Measurements from ENCODE around the gene VPS18. TPM values are rescaled to one million over a fixed set of nuclear protein-coding genes. Genes with fewer than 3 reads are reported as not detected.

Gene VPS18
- total and polyA plus RNA-seq, 4 donors: 16.1 to 31.5 (median 21.1) TPM

GRCh38 chr15:40936234-40936708, 42.0 kb downstream of the VPS18 start:
- H3K9ac ChIP-seq (ENCODE audit: insufficient read depth in 1 of 2, low read length in 2 of 2): no peak overlapping the region
- H3K9me3 ChIP-seq (ENCODE audit: control insufficient read depth in 4 of 4, insufficient read depth in 3 of 4, low read length in 3 of 4): no peaks in the 10 kb centered on the region
- H3K4me1 ChIP-seq (ENCODE audit: control insufficient read depth in 5 of 5, insufficient read depth in 5 of 5, low read length in 5 of 5): peaks cover 0 to 32% (median 24%) of the 10 kb centered on the region in 5 donors
- DNase-seq (no peak), ATAC-seq (ENCODE audit: insufficient read depth, low FRiP score) (no peak)
- peak overlapping the region; percentile 1 for H3K4me3 ChIP-seq
- peaks cover 0 to 11% (median 5%) of the 10 kb centered on the region in 3 donors for H3K27me3 ChIP-seq (ENCODE audit: control insufficient read depth in 3 of 3, insufficient read depth in 3 of 3, low read length in 2 of 3)
- no peak for TF ChIP-seq CTCF (IDR thresholded peaks at IDR 0.05; ENCODE audit: control extremely low read depth, extremely low read depth)
- peaks cover 0 to 22% (median 0%) of the 10 kb centered on the region in 4 donors for H3K36me3 ChIP-seq (ENCODE audit: control insufficient read depth in 4 of 4, insufficient read depth in 4 of 4, low read length in 4 of 4)
- 77 to 95% methylated on average over 31 of the region's 31 CpGs for WGBS, 2 donors
- H3K27ac ChIP-seq (ENCODE audit: low read depth in 1 of 2, low read length in 1 of 2): peak overlapping the region in 1 of 2 donors; percentile 23

- no peak overlapping the region for H3K9ac ChIP-seq (ENCODE audit: insufficient read depth in 1 of 2, low read length in 2 of 2)
- peak overlapping the region; percentile 38 to 46 for H3K27ac ChIP-seq (ENCODE audit: low read depth in 1 of 2, low read length in 1 of 2)
These were observed 42.7 kb downstream of the VPS18 start for GRCh38 chr15:40936709-40937666.

GRCh38 chr15:40937762-40938535, 43.7 kb downstream of the VPS18 start:
- WGBS, 2 donors: 65 to 71% methylated on average over 19 of the region's 19 CpGs
- no peaks in the 10 kb centered on the region for H3K27me3 ChIP-seq (ENCODE audit: control insufficient read depth in 3 of 3, insufficient read depth in 3 of 3, low read length in 2 of 3)
- H3K36me3 ChIP-seq (ENCODE audit: control insufficient read depth in 4 of 4, insufficient read depth in 4 of 4, low read length in 4 of 4): peaks cover 0 to 17% (median 0%) of the 10 kb centered on the region in 4 donors
- no peaks in the 10 kb centered on the region for H3K9me3 ChIP-seq (ENCODE audit: control insufficient read depth in 4 of 4, insufficient read depth in 3 of 4, low read length in 3 of 4)
- peaks cover 0 to 36% (median 28%) of the 10 kb centered on the region in 5 donors for H3K4me1 ChIP-seq (ENCODE audit: control insufficient read depth in 5 of 5, insufficient read depth in 5 of 5, low read length in 5 of 5)
- no peak for ATAC-seq (ENCODE audit: insufficient read depth, low FRiP score)
- no peak overlapping the region for H3K9ac ChIP-seq (ENCODE audit: insufficient read depth in 1 of 2, low read length in 2 of 2)
- peak overlapping the region; percentile 38 to 46 for H3K27ac ChIP-seq (ENCODE audit: low read depth in 1 of 2, low read length in 1 of 2)
- no peak for DNase-seq
- H3K4me3 ChIP-seq: no peak overlapping the region
- no peak for TF ChIP-seq CTCF (IDR thresholded peaks at IDR 0.05; ENCODE audit: control extremely low read depth, extremely low read depth)

More at GRCh38 chr15:40936709-40937666, 42.7 kb downstream of the VPS18 start:
- Histone ChIP-seq H3K9me3 (ENCODE audit: control insufficient read depth in 4 of 4, insufficient read depth in 3 of 4, low read length in 3 of 4) (no peaks in the 10 kb centered on the region), H3K4me3 (peak overlapping the region; percentile 1), H3K4me1 (ENCODE audit: control insufficient read depth in 5 of 5, insufficient read depth in 5 of 5, low read length in 5 of 5) (peaks cover 0 to 33% (median 23%) of the 10 kb centered on the region in 5 donors), H3K36me3 (ENCODE audit: control insufficient read depth in 4 of 4, insufficient read depth in 4 of 4, low read length in 4 of 4) (peaks cover 0 to 20% (median 0%) of the 10 kb centered on the region in 4 donors), H3K27me3 (ENCODE audit: control insufficient read depth in 3 of 3, insufficient read depth in 3 of 3, low read length in 2 of 3) (peaks cover 0 to 4% (median 0%) of the 10 kb centered on the region in 3 donors)
- ATAC-seq (ENCODE audit: insufficient read depth, low FRiP score) (no peak), DNase-seq (peak in 1 of 3 donors; percentile 44)
- 68 to 75% methylated on average over 15 of the region's 15 CpGs for WGBS, 2 donors
- no peak for TF ChIP-seq CTCF (IDR thresholded peaks at IDR 0.05; ENCODE audit: control extremely low read depth, extremely low read depth)

Measured in lung (tissue), 12 donors.